GM18868 (cell line): ENCODE data around the gene SH3GL2.
A peak's percentile ranks its signal among the peaks of the same experiment; 100 is the strongest.

ENCODE experiments used
- ATAC-seq: cut with Tn5 transposase; IDR thresholded peaks from one replicate; pipeline ENCODE4 v1.9.1; 2021; ENCODE audit warnings: mild to moderate bottlenecking, moderate library complexity; ENCODE audit not compliant: unreplicated experiment

SH3GL2 gene

DNA sequence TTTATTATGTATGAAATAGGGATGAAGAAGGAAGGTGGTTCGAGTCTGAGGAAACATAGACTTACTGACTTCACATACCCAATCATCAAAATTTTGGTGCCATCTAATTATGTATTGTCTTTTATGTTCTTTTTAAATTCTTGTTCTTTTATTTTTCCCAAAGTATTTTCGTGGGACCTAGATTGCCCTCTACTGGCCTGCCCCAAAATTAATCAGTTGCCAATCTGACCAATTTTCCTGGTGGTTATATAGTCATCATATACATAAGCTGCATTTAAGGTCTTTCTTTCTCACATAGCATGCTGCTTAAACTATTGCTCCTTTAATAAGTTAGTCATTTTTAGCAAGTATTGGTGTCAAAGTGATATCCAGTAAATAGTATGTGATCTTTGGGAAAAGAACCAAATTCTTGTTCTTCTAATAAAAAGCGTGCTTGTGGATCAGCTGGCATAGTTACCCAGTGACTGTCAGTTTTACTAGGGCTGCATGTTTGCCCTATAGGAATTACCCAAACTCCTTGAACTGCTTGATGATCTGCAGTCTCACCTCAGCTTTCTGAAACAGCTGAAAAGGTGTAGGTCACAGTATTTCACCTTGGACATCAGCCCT, 223.5 kb downstream of the SH3GL2 start:
- ATAC-seq = no peak

DNA sequence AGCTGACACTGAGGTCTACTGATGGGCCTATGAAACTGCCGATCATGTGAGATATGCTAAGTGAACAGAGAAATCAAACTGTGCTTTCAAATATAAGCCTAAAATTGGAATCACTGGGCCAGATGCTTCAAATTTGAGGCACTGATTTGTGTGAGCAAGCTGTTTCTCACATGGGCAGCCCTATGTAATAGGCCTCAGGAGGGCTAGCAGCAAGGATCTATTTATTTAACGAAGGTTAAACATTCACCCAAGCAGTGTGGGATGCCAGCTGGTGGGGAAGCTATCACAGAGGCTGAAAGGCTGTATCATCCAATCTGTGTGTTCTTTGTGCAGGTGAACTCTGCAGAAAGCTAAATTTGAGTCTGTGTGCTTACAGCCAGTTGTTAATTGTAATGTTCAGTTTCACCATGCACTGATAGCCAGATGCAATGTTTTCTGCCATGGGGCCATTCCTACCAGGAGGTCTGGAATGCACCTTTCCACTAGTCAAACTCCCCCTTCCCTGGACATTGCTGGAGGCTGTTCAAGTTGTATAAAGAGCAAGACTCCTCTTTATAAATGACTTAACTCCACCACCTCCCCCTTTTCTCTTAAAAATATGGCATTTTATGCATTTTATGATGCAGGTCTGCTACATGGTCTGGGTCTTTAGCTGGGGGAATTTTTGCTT, 228.9 kb downstream of the SH3GL2 start:
- ATAC-seq = no peak

DNA sequence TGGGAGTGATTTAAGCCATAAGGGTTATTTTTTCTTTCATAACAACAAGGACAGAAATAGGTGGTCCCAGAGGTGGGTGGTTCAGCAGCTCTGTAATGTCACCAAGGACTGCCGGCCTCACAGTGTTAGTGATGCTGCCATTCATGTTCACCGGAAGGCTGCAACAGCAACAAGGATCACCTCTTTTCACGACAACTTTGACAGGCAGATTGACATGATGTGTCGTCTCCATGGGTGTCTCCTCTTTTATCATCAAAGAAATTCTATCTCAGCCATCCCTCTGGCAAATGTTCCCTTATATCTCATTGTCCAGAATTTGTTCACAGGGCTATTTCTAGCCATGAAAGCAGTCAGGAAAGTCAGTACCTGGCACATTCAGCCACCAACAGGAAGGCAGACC, 231.5 kb downstream of the SH3GL2 start:
- no peak for ATAC-seq

DNA sequence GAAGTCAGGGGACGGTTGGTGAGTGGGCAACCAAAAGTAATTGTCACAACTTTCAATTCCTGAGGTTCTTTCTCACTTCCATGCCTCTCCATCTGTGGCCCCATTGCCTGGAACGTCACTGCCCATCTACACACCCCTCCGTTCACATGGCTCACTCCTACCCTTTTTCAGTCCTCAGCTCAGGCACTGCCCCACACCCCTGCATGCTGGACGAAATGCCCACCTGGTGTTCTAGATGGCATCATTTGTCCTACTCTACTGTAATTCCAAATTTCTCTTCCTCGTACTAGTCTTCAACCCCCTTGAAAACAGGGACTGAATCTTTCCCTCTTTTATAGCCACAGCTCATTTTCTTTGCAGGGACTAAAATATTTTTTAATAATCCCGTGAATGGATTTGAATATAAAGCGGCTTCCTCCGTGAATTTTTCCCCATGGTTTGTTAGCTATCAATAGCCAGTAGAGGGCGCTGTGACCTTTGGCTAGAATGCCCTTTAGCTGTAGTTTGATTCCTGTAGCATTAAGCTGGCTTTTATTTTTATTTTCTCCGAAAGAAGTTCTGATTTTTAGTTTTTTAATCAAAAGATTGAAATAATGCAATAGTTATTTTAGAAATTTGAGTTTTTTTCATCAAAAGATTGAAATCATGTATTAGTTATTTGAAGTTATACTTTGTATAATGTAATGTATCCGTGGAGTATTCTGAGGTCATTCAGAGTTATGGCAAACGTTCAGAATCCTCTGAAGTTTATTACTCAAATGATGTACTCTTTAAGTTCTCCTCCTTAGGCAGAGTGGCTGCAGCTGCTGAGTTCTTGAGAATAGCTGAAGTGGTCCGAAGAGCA, 232.1 kb downstream of the SH3GL2 start:
- ATAC-seq = peak; percentile 57

DNA sequence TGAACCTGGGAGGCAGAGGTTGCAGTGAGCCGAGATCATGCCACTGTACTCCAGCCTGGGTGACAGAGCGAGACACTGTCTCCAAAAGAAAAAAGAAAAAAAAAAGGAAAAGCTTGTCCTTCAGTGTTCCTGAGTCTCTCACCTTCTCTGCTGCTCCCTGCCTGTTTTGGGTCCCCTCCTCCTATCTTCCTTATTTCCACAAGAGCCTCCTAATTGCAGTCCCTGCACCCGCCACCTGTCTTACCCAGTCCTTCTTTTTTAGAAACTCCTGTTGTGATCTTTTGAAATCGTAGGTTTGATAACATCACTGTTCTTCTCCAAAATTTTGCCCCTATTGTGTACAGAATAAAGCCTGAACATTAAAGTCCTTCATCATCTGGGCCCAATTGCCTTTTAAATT, 234.9 kb downstream of the SH3GL2 start:
- no peak for ATAC-seq

DNA sequence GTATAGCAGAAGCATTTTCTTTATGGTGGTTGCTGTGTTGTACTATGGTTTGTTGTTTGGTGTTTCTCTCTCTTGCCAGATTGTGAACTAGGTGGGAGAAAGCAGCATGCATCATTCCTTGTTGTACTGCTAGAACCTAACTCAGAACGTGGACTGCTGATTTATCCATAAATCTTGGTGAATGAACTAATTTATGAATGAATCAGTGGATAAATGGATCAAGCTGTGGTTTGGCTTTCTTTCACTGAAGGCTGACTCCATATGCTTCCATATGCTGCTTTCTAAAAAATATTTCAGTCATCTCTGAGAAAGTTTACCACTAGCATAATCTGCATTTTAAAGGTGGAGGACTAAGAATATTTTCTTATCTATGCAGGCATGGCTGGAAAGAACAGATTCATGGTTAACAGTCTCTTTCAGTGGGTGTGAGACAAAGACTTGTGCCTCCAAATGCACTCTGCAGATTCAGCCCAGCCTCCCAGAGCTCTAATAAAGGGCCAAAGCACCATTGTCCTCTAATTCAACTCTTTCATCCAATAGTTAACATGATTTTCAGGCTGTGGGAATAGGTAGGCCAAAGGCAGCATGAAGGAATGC, 237.7 kb downstream of the SH3GL2 start:
- no peak for ATAC-seq

DNA sequence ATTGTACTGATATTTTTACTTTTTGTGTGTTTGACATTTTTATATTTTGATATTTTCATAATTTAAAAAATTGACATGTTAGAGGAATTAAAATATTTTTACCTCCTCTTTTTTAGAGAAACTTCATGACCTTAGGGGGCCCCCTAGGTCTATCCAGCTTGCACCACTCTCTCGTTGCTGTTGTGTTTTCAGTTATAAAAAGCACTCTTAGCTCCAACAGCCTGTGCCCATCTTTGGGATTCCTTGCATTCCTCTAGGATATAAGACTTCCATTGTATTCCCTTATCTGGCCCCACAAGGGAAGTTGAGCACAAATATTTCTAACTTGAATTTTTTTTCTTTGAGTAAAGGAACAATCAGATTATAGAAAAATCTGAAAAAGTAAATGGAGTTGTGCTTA, 245.3 kb downstream of the SH3GL2 start:
- ATAC-seq = no peak

DNA sequence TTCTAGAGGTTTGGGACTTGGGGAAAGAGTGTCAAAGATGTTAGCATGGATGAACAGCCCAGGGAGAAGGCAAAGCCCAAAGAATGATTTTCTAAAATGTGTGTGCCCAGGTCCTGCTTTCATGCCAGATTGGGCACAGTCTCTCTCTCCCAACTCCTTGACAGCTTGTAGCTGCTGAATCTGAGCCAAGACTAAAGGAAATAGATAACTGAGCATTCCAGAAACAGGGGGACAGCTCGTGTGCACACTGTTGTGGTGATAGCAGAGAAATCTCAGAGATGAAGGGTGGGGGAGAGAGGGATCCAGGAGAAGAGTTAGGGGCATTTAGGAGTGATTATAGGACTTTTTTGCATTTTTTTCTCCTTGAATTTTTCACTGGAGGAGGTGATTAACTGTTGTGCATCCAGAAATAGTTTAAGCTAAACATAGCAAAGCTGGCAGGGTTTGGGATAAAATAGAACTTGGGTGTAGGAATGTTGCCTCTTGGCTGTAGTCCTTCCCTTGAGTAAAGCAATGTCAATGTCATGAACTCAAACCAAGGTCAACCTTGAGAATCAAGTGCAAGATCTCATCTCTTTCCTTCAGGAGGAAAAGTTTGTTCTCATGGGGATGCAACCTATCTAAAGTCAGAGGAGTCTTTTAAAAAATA, 245.9 kb downstream of the SH3GL2 start:
- ATAC-seq = no peak

DNA sequence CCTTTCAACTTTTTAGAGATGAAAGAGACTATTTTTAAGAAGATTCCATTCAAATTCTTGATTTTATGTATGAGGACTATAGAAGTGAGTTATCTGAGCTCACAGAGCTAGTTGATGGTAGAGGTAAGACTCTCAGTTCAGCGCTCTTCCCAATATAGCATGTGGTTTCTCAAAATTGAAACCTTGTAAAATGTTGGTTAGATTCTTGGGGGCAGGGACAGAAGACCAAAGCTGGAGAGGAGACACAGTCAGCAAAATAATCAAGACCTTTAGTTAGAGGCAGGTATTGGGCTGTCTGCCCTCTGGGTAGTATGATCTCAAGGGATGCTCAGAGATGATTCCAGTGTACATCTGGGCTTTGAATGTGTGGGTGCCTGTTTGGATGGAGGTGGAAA, 246.4 kb downstream of the SH3GL2 start:
- no peak for ATAC-seq

DNA sequence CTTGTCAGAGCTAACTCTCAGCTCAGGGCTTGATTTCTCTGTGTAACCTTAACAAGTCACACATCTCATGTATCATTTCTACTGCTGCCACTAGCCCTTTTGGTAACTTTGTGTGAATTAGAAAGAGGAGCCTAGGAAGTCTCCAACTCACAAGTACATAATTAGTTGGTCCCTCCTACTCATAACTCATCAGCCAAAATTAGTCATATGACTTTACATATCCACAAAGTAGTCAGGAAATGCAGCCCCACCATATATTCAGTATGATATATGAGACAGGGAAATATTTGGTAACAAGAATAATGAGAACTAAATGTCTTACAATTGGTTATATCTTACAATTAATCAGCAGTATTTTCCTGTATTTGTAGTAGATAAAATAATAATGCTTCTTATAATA, 250.2 kb downstream of the SH3GL2 start:
- ATAC-seq = no peak

DNA sequence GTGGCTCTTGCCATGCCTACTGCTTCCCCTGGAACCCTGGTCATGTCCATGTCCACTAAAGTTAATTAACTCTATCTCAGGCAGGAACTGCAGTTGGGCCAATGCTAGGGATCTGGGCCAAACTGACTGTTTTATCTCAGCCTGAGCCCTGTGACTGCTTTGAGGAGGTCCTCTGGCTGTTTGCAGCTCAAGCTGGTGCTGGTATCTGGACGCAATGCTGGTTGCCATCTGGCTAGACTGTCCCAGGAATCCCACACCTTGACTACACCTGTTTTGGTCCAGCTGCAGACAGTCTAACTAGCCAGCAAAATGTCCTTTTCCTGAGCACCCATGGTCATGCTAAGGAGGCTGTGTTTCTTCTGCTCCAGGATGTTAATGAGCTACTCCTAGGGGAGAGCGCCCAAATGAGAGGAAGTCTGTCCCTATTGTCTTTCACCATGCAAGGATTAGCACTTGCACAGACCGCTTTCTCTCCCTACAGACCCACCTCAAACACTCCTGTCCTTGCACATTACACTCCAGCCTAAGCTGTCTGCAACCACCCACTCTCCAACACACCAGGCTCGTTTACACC, 251.0 kb downstream of the SH3GL2 start:
- ATAC-seq = no peak

DNA sequence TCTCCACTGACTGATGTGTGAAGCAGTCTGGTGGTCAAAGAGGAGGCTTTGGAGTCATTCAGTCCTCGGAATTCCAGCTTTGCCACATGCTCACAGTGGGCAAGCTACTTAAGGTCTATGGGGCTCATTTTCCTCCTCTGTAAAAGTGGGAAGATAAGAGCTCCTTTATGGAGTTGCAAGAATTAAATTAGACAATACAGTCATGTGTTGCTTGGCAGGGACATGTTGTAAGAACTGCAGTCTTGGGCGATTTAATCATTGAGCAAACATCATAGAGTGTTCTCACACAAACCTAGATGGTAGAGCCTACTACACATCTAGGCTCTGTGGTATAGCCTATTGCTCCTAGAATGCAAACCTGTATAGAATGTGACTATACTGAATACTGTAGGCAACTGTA, 253.9 kb downstream of the SH3GL2 start:
- no peak for ATAC-seq

DNA sequence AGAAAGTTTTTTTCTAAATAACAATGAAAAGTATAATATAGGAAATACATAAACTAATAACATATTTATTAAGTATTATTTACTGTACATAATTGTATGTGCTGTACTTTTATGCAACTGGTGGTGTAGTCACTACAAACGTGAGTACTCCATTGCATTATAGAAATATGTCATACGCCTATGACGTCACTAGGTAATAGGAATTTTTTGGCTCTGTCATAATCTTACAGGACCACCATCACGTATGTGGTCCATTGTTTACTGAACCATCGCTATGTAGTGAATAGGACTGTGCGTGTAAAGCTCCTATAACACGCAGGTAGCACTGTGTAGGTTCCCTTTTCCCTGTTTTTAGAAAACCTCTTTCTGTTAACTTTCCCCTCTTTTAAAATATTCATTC, 255.0 kb downstream of the SH3GL2 start:
- ATAC-seq = no peak

DNA sequence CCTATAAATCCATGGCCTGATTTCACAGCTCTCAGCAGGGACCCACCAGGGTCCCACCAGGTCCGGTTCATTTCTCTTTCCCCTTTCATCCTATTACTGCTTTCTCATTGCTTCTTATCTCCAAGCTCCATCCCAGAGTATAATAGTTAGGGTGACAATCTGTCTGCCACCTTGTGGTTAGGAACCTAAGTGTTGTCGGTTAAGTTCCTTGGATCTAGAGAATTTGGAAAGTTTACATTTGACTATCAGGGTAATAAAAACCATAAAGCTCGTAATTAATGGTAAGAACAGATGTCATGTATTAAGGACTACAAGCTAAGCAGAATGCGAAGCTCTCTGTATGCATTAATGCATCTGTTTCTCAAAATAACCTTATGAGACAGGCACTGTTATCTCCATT, 259.1 kb downstream of the SH3GL2 start:
- ATAC-seq = no peak

DNA sequence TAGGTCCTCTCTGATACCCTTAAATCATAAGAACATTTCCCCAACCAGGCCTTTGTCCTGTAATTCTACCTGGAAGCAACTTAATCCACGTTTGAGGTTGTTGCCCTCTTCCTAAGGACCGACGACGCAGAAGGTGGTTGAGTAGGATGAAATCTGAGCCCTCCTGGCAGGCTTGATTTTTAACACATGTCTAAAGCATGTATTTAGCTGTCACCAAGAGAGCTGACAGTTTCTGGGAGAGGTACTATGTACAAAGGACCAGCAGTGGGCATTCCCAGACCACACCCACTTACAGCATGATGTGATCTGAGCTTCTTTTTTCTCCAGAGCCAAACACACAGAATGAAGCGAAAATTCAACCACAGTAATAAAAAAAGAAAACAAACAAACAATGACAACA, 260.9 kb downstream of the SH3GL2 start:
- no peak for ATAC-seq

DNA sequence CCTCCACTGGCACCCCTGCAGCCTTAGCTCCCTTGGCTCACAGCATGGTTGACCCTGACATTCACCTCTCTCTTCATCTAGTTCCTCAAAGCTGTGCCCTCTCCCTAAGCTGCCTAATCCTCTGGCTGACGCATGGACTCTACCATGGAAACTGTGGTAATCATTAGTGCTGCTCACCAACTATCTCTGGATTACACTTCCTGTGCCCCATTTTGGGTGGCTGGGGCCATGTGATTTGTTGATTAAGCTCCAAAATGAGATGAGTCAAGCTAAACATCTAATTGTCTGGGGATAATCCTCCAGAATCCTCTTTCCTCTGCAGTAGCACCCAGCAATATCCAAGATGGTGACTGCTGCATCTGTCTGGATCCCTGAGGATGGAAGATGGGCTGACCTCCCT, 264.4 kb downstream of the SH3GL2 start:
- no peak for ATAC-seq
